ENCODE data around the gene NMNAT3.

Gene NMNAT3

DNA sequence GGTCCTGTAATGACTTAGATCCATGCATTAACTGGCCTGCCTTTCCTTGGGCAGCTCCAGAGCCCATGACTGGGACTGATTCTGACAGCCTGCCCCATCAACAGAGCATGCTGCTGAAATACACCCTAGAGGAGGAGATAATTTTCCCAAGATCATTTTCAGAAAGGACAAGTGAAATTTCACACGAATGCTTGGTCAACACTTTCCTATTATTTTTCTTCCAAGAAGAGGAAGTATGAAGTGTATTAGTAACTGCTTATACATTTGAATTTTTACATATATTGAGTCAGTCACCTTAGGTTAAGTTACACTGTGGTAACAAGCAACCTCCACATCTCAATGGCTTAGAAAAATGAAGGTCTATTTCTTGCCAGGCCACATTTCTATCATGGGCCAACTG lies 9.7 kb upstream of the NMNAT3 start:
- H3K4me3 ChIP-seq (ENCODE audit: low read depth in 1 of 2, low read length in 2 of 2): no peak overlapping the region
- H3K9me3 ChIP-seq (ENCODE audit: insufficient read depth, low read length, severe bottlenecking): no peaks in the 10 kb centered on the region
- no peaks in the 10 kb centered on the region for H3K79me2 ChIP-seq (ENCODE audit: insufficient read depth, low read length)
- no peaks in the 10 kb centered on the region for H3K36me3 ChIP-seq (ENCODE audit: insufficient read depth, low read length)
- H2AFZ ChIP-seq (ENCODE audit: low read depth, low read length): no peak overlapping the region
- no peaks in the 10 kb centered on the region for H3K27me3 ChIP-seq (ENCODE audit: insufficient read depth, low read length, poor library complexity)
- no peak overlapping the region for H3K27ac ChIP-seq (ENCODE audit: low read length)
- H3K4me2 ChIP-seq (ENCODE audit: insufficient read depth, low read length): no peak overlapping the region
- H3K9ac ChIP-seq (ENCODE audit: low read depth, low read length): no peak overlapping the region
- no peak for ATAC-seq (ENCODE audit: insufficient read depth, low read depth)
- H3K4me1 ChIP-seq (ENCODE audit: insufficient read depth, low read length): no peaks in the 10 kb centered on the region
- TF ChIP-seq, protein P1, sequence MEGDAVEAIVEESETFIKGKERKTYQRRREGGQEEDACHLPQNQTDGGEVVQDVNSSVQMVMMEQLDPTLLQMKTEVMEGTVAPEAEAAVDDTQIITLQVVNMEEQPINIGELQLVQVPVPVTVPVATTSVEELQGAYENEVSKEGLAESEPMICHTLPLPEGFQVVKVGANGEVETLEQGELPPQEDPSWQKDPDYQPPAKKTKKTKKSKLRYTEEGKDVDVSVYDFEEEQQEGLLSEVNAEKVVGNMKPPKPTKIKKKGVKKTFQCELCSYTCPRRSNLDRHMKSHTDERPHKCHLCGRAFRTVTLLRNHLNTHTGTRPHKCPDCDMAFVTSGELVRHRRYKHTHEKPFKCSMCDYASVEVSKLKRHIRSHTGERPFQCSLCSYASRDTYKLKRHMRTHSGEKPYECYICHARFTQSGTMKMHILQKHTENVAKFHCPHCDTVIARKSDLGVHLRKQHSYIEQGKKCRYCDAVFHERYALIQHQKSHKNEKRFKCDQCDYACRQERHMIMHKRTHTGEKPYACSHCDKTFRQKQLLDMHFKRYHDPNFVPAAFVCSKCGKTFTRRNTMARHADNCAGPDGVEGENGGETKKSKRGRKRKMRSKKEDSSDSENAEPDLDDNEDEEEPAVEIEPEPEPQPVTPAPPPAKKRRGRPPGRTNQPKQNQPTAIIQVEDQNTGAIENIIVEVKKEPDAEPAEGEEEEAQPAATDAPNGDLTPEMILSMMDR (IDR thresholded peaks at IDR 0.05; ENCODE audit: borderline replicate concordance, extremely low read depth, low read length, poor library complexity, severe bottlenecking): no peak
- DNase-seq: no peak
- no peaks in the 10 kb centered on the region for H4K20me1 ChIP-seq (ENCODE audit: insufficient read depth, low read length)

DNA sequence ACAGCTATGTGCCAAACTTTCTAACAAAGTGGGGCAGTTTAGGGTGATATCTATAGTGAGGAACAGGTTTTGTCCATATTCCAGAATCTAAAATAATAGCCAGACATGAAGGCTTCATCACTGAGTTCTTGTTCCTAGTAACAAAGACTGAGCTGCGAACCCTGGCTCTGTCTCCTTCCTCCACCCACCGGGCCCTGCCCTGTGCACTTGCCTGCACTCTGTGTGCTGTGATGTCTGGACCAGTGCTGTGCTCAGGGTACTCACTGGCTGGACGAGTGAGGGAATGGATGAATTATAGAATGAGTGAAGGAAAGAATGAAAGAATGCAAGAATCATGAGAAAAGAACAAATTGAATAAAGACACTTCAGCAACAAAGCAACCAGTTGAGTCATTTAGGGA lies 8.9 kb upstream of the NMNAT3 start:
- no peak overlapping the region for H3K9ac ChIP-seq (ENCODE audit: low read depth, low read length)
- H3K79me2 ChIP-seq (ENCODE audit: insufficient read depth, low read length): no peaks in the 10 kb centered on the region

DNA sequence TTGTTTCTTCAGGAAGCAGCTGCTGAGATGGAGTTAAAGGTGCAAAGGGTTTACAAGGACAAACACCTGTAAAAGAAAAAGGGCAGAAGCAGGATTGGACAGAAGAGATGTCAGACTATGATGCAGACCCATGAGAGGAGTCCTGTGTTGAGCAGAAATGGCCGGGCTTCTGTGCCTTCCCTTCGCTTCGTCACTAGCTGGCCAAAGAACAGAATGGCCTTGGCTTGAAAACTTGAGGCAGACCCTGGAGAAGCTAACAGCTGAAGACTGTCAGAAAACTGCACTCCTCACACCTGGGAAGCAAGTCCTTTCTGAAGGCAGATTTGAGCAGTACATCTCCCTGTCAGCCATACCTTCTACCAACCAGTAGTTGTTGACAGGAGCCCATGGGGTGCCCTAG lies 8.4 kb upstream of the NMNAT3 start:
- ATAC-seq (ENCODE audit: insufficient read depth, low read depth) (no peak), DNase-seq (no peak)
- Histone ChIP-seq H3K27ac (ENCODE audit: low read length) (no peak overlapping the region), H3K36me3 (ENCODE audit: insufficient read depth, low read length) (no peaks in the 10 kb centered on the region), H2AFZ (ENCODE audit: low read depth, low read length) (no peak overlapping the region), H3K9me3 (ENCODE audit: insufficient read depth, low read length, severe bottlenecking) (no peaks in the 10 kb centered on the region), H3K9ac (ENCODE audit: low read depth, low read length) (no peak overlapping the region), H3K27me3 (ENCODE audit: insufficient read depth, low read length, poor library complexity) (no peaks in the 10 kb centered on the region), H3K79me2 (ENCODE audit: insufficient read depth, low read length) (no peaks in the 10 kb centered on the region), H3K4me2 (ENCODE audit: insufficient read depth, low read length) (no peak overlapping the region), H4K20me1 (ENCODE audit: insufficient read depth, low read length) (no peaks in the 10 kb centered on the region), H3K4me3 (ENCODE audit: low read depth in 1 of 2, low read length in 2 of 2) (no peak overlapping the region), H3K4me1 (ENCODE audit: insufficient read depth, low read length) (no peaks in the 10 kb centered on the region)
- TF ChIP-seq, protein P1 (IDR thresholded peaks at IDR 0.05; ENCODE audit: borderline replicate concordance, extremely low read depth, low read length, poor library complexity, severe bottlenecking): no peak
- no peak for TF ChIP-seq EZH2 (IDR thresholded peaks at IDR 0.05; ENCODE audit: borderline replicate concordance, low read depth, low read length, severe bottlenecking)

More for the DNA sequence above, 8.9 kb upstream of the NMNAT3 start:
- H3K36me3 ChIP-seq (ENCODE audit: insufficient read depth, low read length): no peaks in the 10 kb centered on the region
- H3K27ac ChIP-seq (ENCODE audit: low read length): no peak overlapping the region
- H2AFZ ChIP-seq (ENCODE audit: low read depth, low read length): no peak overlapping the region
- TF ChIP-seq, protein P1 (IDR thresholded peaks at IDR 0.05; ENCODE audit: borderline replicate concordance, extremely low read depth, low read length, poor library complexity, severe bottlenecking): no peak
- no peak for TF ChIP-seq EZH2 (IDR thresholded peaks at IDR 0.05; ENCODE audit: borderline replicate concordance, low read depth, low read length, severe bottlenecking)
- H3K9me3 ChIP-seq (ENCODE audit: insufficient read depth, low read length, severe bottlenecking): no peaks in the 10 kb centered on the region
- no peaks in the 10 kb centered on the region for H4K20me1 ChIP-seq (ENCODE audit: insufficient read depth, low read length)
- H3K4me1 ChIP-seq (ENCODE audit: insufficient read depth, low read length): no peaks in the 10 kb centered on the region
- DNase-seq (no peak), ATAC-seq (ENCODE audit: insufficient read depth, low read depth) (no peak)
- no peak overlapping the region for H3K4me2 ChIP-seq (ENCODE audit: insufficient read depth, low read length)
- H3K4me3 ChIP-seq (ENCODE audit: low read depth in 1 of 2, low read length in 2 of 2): no peak overlapping the region
- no peaks in the 10 kb centered on the region for H3K27me3 ChIP-seq (ENCODE audit: insufficient read depth, low read length, poor library complexity)

DNA sequence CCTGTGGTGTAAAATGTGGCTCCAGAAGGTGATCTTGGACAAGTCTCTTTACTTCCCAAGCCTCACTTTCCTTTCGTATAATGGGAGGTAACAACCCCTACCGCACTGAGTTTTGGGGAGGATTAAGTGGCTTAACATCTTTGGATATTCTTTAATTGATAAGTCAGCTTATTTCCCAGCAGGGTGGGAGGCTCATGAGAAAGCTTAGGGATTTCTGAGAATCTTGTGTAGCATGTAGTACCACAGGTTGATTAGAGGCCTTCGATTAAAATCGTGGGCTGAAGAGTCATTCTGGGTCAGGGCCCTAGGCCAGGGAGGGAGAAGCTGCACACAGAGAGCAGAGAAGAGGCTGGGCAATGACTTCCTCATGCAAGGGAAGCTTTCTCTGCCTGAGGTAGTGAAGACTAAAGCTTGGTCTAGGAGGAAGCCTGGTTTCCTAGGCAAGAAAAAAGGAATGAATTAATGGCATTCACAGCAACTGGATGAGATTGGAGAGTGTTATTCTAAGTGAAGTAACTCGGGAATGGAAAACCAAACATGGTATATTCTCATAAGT lies 1.5 kb upstream of the NMNAT3 start:
- no peak overlapping the region for H3K27ac ChIP-seq (ENCODE audit: low read length)
- TF ChIP-seq, protein P1 (IDR thresholded peaks at IDR 0.05; ENCODE audit: borderline replicate concordance, extremely low read depth, low read length, poor library complexity, severe bottlenecking): no peak
- TF ChIP-seq EZH2 (IDR thresholded peaks at IDR 0.05; ENCODE audit: borderline replicate concordance, low read depth, low read length, severe bottlenecking): no peak
- no peaks in the 10 kb centered on the region for H3K36me3 ChIP-seq (ENCODE audit: insufficient read depth, low read length)
- H2AFZ ChIP-seq (ENCODE audit: low read depth, low read length): no peak overlapping the region
- H4K20me1 ChIP-seq (ENCODE audit: insufficient read depth, low read length): no peaks in the 10 kb centered on the region
- H3K9me3 ChIP-seq (ENCODE audit: insufficient read depth, low read length, severe bottlenecking): no peaks in the 10 kb centered on the region
- no peaks in the 10 kb centered on the region for H3K79me2 ChIP-seq (ENCODE audit: insufficient read depth, low read length)
- ATAC-seq (ENCODE audit: insufficient read depth, low read depth) (no peak), DNase-seq (no peak)
- no peaks in the 10 kb centered on the region for H3K27me3 ChIP-seq (ENCODE audit: insufficient read depth, low read length, poor library complexity)
- no peak overlapping the region for H3K4me2 ChIP-seq (ENCODE audit: insufficient read depth, low read length)
- H3K4me1 ChIP-seq (ENCODE audit: insufficient read depth, low read length): no peaks in the 10 kb centered on the region
- H3K4me3 ChIP-seq (ENCODE audit: low read depth in 1 of 2, low read length in 2 of 2): no peak overlapping the region
- no peak overlapping the region for H3K9ac ChIP-seq (ENCODE audit: low read depth, low read length)

All from DND-41 (cell line).